Measurements from ENCODE around the gene ATP8B3. TPM values are rescaled to one million over a fixed set of nuclear protein-coding genes. Genes with fewer than 3 reads are reported as not detected.
A peak's percentile ranks its signal among the peaks of the same experiment; 100 is the strongest.

The ATP8B3 gene
- total and polyA plus RNA-seq, 2 of the 13 experiments (the other 11 are each of a cell fraction or from before 2014, with no cell fraction given), result 2.6 to 5.9 TPM

DNA sequence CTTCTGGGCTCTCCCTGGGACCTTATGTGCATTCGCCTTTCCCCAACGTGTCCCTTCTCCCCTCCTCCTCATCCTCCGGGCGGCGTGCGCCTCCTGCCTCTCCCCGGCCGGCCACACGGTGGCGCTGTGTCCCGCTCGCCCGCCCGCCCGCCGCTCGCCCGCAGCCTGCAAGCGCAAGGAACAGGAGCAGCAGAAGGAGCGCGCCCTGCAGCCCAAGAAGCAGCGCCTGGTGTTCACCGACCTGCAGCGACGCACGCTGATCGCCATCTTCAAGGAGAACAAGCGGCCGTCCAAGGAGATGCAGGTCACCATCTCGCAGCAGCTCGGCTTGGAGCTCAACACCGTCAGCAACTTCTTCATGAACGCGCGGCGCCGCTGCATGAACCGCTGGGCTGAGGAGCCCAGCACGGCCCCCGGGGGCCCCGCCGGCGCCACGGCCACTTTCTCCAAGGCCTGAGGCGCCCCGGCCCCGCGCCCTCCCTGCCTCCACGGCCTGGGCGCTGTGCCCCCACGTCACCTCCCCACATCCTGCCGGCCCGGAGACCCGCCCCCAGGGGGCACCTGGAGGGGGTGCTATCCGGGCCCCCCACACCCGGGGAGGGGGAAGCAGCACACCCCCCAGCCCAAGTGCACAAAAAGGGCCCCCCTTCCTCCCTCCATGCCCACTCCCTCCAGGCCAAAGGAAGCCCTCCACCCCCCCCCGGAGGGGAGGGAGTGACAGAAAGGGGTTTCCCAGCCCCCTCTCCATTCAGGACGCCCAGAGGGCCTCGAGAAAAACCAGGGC, 36.9 kb downstream of the ATP8B3 start (continued):
- TF ChIP-seq, protein P1, sequence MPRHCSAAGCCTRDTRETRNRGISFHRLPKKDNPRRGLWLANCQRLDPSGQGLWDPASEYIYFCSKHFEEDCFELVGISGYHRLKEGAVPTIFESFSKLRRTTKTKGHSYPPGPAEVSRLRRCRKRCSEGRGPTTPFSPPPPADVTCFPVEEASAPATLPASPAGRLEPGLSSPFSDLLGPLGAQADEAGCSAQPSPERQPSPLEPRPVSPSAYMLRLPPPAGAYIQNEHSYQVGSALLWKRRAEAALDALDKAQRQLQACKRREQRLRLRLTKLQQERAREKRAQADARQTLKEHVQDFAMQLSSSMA (CRISPR knock-in tag; IDR thresholded peaks at IDR 0.05), result no peak
- TF ChIP-seq ZNF263 (CRISPR knock-in tag; IDR thresholded peaks at IDR 0.05) (0 out of 2 replicates have a peak, but pooled peaks have one; percentile 16), BCL6 (CRISPR knock-in tag; IDR thresholded peaks at IDR 0.05) (no peak), MAFF (IDR thresholded peaks at IDR 0.05; ENCODE audit: low read depth, low read length) (no peak), ZSCAN12 (CRISPR knock-in tag; IDR thresholded peaks at IDR 0.05) (no peak), MXD4 (CRISPR knock-in tag; IDR thresholded peaks at IDR 0.05) (no peak), ZNF460 (CRISPR knock-in tag; IDR thresholded peaks at IDR 0.05; ENCODE audit: borderline replicate concordance) (no peak), KLF16 (CRISPR knock-in tag; IDR thresholded peaks at IDR 0.05) (no peak), STAG1 (CRISPR knock-in tag; IDR thresholded peaks at IDR 0.05) (peak; percentile 82), NONO (IDR thresholded peaks at IDR 0.05) (no peak), NONO (CRISPR knock-in tag; conservative IDR thresholded peaks at IDR 0.05) (peak; percentile 73), PHF21A (CRISPR knock-in tag; IDR thresholded peaks at IDR 0.05) (no peak), NFE2 (CRISPR knock-in tag; IDR thresholded peaks at IDR 0.05) (no peak), LCORL (IDR thresholded peaks at IDR 0.05) (no peak), LCORL (CRISPR knock-in tag; IDR thresholded peaks at IDR 0.05) (0 out of 2 replicates have a peak, but pooled peaks have one; percentile 49), ZMYM4 (CRISPR knock-in tag; IDR thresholded peaks at IDR 0.05) (peak; percentile 11; the same call in 1 of the 2 replicates), RXRB (CRISPR knock-in tag; IDR thresholded peaks at IDR 0.05; ENCODE audit: borderline replicate concordance) (peak; percentile 15; the same call in 1 of the 2 replicates), FOXM1 (CRISPR knock-in tag; IDR thresholded peaks at IDR 0.05) (no peak)
- TF ChIP-seq, protein P2, sequence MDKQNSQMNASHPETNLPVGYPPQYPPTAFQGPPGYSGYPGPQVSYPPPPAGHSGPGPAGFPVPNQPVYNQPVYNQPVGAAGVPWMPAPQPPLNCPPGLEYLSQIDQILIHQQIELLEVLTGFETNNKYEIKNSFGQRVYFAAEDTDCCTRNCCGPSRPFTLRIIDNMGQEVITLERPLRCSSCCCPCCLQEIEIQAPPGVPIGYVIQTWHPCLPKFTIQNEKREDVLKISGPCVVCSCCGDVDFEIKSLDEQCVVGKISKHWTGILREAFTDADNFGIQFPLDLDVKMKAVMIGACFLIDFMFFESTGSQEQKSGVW (CRISPR knock-in tag; IDR thresholded peaks at IDR 0.05; ENCODE audit: borderline replicate concordance), result no peak
- TF ChIP-seq, protein P3, sequence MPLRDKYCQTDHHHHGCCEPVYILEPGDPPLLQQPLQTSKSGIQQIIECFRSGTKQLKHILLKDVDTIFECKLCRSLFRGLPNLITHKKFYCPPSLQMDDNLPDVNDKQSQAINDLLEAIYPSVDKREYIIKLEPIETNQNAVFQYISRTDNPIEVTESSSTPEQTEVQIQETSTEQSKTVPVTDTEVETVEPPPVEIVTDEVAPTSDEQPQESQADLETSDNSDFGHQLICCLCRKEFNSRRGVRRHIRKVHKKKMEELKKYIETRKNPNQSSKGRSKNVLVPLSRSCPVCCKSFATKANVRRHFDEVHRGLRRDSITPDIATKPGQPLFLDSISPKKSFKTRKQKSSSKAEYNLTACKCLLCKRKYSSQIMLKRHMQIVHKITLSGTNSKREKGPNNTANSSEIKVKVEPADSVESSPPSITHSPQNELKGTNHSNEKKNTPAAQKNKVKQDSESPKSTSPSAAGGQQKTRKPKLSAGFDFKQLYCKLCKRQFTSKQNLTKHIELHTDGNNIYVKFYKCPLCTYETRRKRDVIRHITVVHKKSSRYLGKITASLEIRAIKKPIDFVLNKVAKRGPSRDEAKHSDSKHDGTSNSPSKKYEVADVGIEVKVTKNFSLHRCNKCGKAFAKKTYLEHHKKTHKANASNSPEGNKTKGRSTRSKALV (CRISPR knock-in tag; IDR thresholded peaks at IDR 0.05), result peak; percentile 61; the same call in 1 of the 2 replicates
- TF ChIP-seq, protein P4, sequence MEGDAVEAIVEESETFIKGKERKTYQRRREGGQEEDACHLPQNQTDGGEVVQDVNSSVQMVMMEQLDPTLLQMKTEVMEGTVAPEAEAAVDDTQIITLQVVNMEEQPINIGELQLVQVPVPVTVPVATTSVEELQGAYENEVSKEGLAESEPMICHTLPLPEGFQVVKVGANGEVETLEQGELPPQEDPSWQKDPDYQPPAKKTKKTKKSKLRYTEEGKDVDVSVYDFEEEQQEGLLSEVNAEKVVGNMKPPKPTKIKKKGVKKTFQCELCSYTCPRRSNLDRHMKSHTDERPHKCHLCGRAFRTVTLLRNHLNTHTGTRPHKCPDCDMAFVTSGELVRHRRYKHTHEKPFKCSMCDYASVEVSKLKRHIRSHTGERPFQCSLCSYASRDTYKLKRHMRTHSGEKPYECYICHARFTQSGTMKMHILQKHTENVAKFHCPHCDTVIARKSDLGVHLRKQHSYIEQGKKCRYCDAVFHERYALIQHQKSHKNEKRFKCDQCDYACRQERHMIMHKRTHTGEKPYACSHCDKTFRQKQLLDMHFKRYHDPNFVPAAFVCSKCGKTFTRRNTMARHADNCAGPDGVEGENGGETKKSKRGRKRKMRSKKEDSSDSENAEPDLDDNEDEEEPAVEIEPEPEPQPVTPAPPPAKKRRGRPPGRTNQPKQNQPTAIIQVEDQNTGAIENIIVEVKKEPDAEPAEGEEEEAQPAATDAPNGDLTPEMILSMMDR (CRISPR knock-in tag; IDR thresholded peaks at IDR 0.05), result peak; percentile 90
- TF ChIP-seq, protein P5, sequence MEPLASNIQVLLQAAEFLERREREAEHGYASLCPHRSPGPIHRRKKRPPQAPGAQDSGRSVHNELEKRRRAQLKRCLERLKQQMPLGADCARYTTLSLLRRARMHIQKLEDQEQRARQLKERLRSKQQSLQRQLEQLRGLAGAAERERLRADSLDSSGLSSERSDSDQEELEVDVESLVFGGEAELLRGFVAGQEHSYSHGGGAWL (CRISPR knock-in tag; IDR thresholded peaks at IDR 0.05), result peak; percentile 45; the same call in 1 of the 2 replicates
